ENCODE results near the gene LBHD2. TPM values are rescaled to one million over a fixed set of nuclear protein-coding genes. Genes with fewer than 3 reads are reported as not detected.
A peak's percentile ranks its signal among the peaks of the same experiment; 100 is the strongest.

LBHD2 gene
- polyA plus RNA-seq, 1 experiment: not detected

DNA sequence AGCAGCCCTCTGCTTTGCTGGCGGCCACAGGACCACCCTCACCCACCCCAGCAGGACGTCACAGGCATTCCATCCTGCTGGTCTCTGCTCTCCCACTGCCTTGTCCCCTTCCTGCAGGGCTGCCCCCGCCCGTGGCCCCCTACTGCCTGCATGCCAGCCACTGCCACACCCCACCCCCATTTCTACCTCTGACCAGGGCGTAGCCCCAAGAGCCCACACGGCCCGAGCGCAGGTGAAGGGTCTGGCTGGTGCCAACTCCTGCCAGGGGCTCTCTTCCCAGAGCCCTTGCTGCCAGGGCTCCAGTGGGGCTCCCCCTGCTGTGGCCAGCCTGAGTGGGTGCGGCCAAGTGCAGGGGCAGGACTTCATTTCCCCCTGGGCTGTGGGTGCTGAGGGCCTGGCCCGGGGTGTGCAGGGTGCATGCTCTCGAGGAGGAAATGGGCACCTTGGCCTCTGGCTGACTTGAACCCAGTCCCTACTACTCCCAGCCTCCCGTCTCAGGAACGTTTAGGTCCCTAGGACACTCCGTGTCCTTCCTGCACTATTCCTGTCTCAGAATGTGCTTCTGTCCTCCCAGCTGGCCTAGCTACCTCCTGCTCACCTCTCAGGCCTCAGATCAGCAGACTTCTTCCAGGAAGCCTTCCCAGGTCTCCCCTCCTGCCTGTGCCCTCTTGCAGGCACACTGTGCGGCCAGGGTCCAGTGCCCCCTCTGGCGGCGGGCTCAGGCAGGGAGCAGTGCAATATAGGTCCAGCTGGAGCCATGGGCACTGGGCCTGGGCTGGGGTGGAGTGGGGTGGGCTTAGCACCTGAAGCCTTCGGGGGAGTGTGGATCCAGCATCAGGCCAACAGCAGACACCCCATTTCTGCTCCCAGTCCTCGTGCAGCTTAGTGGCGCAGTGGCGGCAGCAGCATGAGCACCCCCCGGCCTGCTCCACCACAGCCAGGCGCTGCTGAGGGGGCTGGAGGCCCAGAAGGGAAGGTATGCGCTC lies 1.4 kb downstream of the LBHD2 start:
- no peak for DNase-seq (ENCODE audit: low read depth)
- Histone ChIP-seq H3K27me3 (ENCODE audit: control insufficient read depth, insufficient read depth, low read length) (peaks cover 4% of the 10 kb centered on the region), H3K36me3 (ENCODE audit: control insufficient read depth, insufficient read depth, low read length) (no peaks in the 10 kb centered on the region), H3K4me3 (ENCODE audit: low read depth, low read length) (no peak overlapping the region)
- POLR2A ChIA-PET: no interaction called here
- CTCF ChIA-PET: interaction anchor here (0.7 to 2.5 kb wide), 5 partner anchors 10 to 205 kb away, joined by 3 to 17 read pairs (median 5); no protein-coding TSS in a partner anchor
- TF ChIP-seq, protein P1, sequence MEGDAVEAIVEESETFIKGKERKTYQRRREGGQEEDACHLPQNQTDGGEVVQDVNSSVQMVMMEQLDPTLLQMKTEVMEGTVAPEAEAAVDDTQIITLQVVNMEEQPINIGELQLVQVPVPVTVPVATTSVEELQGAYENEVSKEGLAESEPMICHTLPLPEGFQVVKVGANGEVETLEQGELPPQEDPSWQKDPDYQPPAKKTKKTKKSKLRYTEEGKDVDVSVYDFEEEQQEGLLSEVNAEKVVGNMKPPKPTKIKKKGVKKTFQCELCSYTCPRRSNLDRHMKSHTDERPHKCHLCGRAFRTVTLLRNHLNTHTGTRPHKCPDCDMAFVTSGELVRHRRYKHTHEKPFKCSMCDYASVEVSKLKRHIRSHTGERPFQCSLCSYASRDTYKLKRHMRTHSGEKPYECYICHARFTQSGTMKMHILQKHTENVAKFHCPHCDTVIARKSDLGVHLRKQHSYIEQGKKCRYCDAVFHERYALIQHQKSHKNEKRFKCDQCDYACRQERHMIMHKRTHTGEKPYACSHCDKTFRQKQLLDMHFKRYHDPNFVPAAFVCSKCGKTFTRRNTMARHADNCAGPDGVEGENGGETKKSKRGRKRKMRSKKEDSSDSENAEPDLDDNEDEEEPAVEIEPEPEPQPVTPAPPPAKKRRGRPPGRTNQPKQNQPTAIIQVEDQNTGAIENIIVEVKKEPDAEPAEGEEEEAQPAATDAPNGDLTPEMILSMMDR (IDR thresholded peaks at IDR 0.05; ENCODE audit: insufficient read depth, low read depth, low read length): peak; percentile 36

DNA sequence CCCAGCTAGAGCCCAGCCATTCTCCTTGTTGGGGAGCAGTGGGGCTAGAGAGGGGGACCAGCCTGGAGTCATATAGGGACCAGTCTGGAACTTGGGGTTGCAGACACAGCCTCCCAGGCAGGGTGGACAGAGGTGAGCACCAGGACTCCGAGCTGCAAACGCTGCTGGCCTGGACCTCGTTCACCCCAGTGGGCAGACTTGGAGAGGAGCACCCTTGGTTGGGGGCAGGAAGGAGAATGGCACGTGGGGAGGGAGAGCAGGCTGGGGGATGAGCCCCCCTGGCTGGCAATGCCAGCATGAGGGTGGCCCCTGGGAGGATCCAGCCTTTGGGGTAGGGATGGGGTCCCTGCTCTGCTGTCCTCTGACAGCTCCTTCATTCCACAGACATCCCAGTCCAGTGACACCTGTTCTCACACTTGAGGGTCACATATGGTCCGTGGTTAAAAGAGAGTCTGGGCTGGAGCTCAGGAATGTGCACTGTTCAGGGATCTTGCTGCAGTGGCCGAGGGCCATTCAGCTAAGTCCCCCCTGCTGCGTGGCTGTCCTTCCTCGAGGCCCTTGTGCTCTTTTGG lies 2.8 kb downstream of the LBHD2 start:
- TF ChIP-seq, protein P1 (IDR thresholded peaks at IDR 0.05; ENCODE audit: insufficient read depth, low read depth, low read length): no peak
- ChIA-PET CTCF (interaction anchor here (1.0 to 3.0 kb wide), 8 partner anchors 8 to 392 kb away, joined by 4 to 17 read pairs (median 5); no protein-coding TSS in a partner anchor), POLR2A (no interaction called here)
- H3K27me3 ChIP-seq (ENCODE audit: control insufficient read depth, insufficient read depth, low read length): peaks cover 4% of the 10 kb centered on the region
- DNase-seq (ENCODE audit: low read depth): no peak
- no peaks in the 10 kb centered on the region for H3K36me3 ChIP-seq (ENCODE audit: control insufficient read depth, insufficient read depth, low read length)
- H3K4me3 ChIP-seq (ENCODE audit: low read depth, low read length): no peak overlapping the region

DNA sequence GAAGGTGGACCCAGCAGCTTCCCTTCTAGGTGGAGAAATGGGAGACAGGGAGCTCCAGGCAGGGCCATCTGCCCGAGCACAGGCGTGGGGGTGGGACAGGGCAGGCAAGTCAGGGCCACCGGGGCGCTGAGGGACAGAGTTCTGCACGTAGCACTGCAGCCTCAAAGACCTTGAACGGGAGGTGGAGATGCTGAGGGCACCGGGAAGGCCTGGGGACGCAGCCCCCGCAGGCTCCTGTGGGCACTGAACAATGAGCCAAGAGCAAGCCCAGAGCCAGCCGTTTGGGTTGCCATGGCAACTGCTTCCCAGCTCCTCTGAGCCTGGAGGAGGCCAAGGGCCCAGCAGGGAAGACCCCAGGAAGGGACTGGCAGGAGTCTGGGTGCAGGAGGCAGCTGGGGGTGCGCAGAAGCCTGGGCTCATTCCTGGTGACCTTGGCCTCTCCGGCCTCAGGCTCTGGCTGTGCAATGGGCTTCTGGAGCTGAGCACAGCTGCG lies 3.4 kb downstream of the LBHD2 start:
- CTCF ChIA-PET: interaction anchor here (1.0 to 3.0 kb wide), 7 partner anchors 8 to 393 kb away, joined by 4 to 17 read pairs (median 5); no protein-coding TSS in a partner anchor
- DNase-seq (ENCODE audit: low read depth): no peak
- TF ChIP-seq, protein P1 (IDR thresholded peaks at IDR 0.05; ENCODE audit: insufficient read depth, low read depth, low read length): no peak
- peaks cover 4% of the 10 kb centered on the region for H3K27me3 ChIP-seq (ENCODE audit: control insufficient read depth, insufficient read depth, low read length)
- H3K4me3 ChIP-seq (ENCODE audit: low read depth, low read length): no peak overlapping the region
- H3K36me3 ChIP-seq (ENCODE audit: control insufficient read depth, insufficient read depth, low read length): no peaks in the 10 kb centered on the region
- POLR2A ChIA-PET: no interaction called here

DNA sequence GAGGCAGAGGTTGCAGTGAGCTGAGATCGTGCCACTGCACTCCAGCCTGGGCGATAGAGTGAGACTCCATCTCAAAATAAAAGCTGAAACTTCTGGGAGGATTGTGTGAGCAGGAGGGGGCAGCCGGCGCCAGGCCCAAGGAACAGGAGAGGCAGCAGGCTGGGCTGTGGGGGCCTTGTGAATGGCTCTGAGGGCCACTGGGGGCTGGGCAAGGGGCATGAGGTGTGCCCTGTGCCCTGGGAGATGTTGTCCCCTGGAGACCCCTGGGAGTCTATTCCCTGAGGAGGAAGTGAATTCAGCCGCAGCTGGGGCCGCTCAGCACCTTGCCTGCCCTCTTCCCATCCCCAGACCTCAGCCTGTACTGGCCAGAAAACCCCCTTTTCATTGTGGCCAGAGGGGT lies 4.9 kb downstream of the LBHD2 start:
- TF ChIP-seq, protein P1 (IDR thresholded peaks at IDR 0.05; ENCODE audit: insufficient read depth, low read depth, low read length): no peak
- DNase-seq (ENCODE audit: low read depth): no peak
- no peak overlapping the region for H3K4me3 ChIP-seq (ENCODE audit: low read depth, low read length)
- H3K27me3 ChIP-seq (ENCODE audit: control insufficient read depth, insufficient read depth, low read length): peaks cover 4% of the 10 kb centered on the region
- H3K36me3 ChIP-seq (ENCODE audit: control insufficient read depth, insufficient read depth, low read length): no peaks in the 10 kb centered on the region
- POLR2A ChIA-PET: no interaction called here
- CTCF ChIA-PET: interaction anchor here (1.2 to 3.0 kb wide), 2 partner anchors 10 to 16 kb away, joined by 4 to 8 read pairs; no protein-coding TSS in a partner anchor
